ENCODE results near the gene BPIFB2. TPM values are rescaled to one million over a fixed set of nuclear protein-coding genes. Genes with fewer than 3 reads are reported as not detected.
"Not testable (repeated sequence)": the region's sequence is repeated elsewhere in the genome, so short reads cannot be mapped to it uniquely, and the experiment has no call there.

Gene BPIFB2, protein sequence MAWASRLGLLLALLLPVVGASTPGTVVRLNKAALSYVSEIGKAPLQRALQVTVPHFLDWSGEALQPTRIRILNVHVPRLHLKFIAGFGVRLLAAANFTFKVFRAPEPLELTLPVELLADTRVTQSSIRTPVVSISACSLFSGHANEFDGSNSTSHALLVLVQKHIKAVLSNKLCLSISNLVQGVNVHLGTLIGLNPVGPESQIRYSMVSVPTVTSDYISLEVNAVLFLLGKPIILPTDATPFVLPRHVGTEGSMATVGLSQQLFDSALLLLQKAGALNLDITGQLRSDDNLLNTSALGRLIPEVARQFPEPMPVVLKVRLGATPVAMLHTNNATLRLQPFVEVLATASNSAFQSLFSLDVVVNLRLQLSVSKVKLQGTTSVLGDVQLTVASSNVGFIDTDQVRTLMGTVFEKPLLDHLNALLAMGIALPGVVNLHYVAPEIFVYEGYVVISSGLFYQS
- not detected in 2 replicates for total RNA-seq (2014; rRNA removed; shearing (Covaris generic))

DNA sequence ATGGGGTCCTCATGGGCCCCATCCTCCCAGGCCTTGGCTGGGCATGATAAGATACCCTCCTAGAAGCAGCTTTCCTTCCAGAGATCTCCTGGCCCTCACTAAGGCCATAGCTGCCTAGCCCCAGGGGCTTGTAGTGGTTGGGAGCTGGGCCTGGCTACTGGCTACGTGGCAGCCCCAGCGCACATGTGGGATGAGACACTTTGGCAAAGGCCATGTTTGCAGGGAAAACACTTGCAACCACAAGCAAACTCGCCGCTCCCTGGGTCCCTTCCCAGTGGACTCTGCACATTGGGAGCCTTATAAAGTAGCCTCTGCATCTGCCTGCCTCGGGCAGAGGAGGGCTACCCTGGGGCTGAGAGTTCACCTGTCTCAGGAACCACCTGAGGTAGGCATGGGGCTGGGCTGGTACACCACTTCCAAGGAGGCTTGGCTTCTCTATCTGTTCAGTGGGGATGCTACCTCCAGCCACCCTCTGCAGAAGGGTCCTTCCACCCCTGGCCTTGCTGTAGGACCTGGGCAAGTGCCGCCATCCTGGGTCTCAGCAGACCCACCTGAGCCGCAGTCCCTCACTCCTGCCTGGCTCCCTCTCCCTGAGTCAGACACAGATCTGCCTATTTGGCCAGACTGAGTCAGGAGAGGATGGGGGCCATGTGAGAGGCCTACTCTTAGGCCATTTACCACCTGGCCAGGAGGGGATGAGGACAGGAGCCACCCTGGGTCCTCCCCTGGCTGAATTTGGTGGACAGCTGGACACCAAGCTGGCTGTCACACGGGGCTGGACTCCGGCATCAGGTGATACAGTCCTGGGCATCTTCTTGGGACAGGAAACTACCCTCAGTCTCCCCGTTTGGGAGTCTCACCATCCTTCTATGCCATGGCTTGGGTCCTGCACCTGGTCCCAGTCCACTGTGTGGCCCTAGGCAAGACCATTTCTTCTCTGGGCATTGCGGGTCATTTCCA, at the start of gene BPIFB2:
Gene BPIFB2, plus strand, starts transcription at position 329 of the 960 bp plus-strand sequence. CDS start 871 bp downstream, outside the sequence.
- H3K27me3 ChIP-seq (ENCODE audit: control insufficient read depth, insufficient read depth, low read length): no peaks in the 10 kb centered on the region
- H3K36me3 ChIP-seq (replicated peaks; ENCODE audit: control insufficient read depth, insufficient read depth, low read length): no peaks in the 10 kb centered on the region
- DNase-seq: no peak

DNA sequence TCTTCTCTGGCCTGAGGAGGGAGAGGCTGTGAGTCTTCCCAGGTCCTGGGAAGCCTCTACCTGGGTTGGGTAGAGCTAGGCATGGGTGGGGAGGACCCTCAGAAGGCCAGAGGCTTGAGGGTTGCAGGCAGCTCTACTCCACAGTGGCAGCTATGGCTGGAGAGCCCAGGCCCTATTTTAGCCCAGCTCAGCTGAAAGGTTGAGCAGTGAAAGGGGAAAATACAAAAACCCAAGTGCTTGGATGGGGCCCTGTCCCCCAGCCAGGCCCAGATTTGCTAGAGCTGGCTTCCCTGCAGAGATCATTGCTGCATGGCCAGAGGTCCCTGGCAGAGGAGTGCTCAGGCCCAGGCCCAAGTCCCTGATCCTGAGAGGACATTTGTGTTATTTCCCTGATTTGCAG, 48.9 kb upstream of the BPIFB2 start:
- Histone ChIP-seq H3K4me3 (ENCODE audit: insufficient read depth, low read depth, low read length) (no peak overlapping the region), H3K36me3 (replicated peaks; ENCODE audit: control insufficient read depth, insufficient read depth, low read length) (no peaks in the 10 kb centered on the region), H3K27me3 (ENCODE audit: control insufficient read depth, insufficient read depth, low read length) (no peaks in the 10 kb centered on the region)
- peak; percentile 5 for DNase-seq

More for the DNA sequence above, at the start of gene BPIFB2:
- no peak within 1 kb of the TSS for H3K4me3 ChIP-seq (ENCODE audit: insufficient read depth, low read depth, low read length)

DNA sequence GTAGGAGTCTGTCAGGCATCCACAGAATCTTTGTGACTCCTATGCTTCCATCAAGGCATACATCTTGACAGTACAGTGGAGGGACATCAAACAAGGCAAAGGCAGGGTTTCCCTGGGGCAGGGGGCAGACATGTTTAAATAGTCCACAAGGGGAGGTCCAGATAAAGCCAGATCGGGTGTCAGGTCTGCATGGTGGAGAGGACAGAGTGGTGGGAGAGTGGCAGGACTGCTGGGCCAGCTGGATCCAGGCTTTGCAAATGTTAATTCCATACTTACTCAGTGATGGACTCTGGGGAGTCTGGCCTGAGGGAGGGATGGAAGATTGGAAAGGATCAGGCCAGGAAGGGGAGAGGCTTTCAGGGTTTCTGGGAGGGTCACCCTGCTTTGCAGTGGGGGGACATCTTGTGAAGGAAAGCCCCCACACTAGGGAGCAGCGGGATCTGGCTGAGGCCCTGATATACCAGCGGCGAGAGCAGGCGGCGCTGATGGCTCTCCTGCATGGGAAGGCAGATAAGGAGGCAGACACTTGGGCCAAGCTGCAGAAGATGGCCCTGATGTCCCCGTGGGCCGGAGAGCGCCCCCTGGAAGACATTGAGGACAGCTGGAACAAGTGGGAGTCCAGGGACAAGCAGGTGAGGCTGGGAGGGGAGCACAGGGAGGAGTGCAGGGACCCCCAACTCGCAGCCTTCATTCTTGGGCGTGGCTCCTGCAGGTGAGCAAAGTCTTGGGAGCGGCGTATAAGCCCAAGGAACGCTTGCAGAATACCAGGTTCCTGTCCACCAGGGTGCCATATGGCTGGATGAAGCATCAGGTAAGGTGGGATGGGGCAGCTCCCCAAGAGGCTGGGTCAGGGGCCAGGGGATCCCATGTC, 47.9 kb upstream of the BPIFB2 start:
- Histone ChIP-seq H3K36me3 (replicated peaks; ENCODE audit: control insufficient read depth, insufficient read depth, low read length) (no peaks in the 10 kb centered on the region), H3K27me3 (ENCODE audit: control insufficient read depth, insufficient read depth, low read length) (no peaks in the 10 kb centered on the region), H3K4me3 (ENCODE audit: insufficient read depth, low read depth, low read length) (no peak overlapping the region)
- peak; percentile 22 for DNase-seq

DNA sequence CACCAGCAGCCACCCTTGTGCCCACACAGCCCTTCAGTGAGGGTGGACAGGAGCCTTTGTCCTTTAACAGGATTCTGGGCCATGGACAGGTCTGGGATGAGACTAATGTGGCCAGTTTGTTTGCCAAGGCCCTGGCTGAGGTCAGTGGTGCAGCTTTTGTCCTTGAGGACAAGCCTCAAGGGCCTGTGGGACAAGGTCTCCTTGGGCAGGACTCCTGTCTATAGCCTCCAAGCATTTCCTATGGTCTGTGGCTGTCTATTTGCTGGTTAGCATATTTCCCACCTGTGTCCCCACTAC, 47.3 kb upstream of the BPIFB2 start:
- H3K36me3 ChIP-seq (replicated peaks; ENCODE audit: control insufficient read depth, insufficient read depth, low read length): no peaks in the 10 kb centered on the region
- DNase-seq: no peak
- H3K4me3 ChIP-seq (ENCODE audit: insufficient read depth, low read depth, low read length): no peak overlapping the region
- no peaks in the 10 kb centered on the region for H3K27me3 ChIP-seq (ENCODE audit: control insufficient read depth, insufficient read depth, low read length)

DNA sequence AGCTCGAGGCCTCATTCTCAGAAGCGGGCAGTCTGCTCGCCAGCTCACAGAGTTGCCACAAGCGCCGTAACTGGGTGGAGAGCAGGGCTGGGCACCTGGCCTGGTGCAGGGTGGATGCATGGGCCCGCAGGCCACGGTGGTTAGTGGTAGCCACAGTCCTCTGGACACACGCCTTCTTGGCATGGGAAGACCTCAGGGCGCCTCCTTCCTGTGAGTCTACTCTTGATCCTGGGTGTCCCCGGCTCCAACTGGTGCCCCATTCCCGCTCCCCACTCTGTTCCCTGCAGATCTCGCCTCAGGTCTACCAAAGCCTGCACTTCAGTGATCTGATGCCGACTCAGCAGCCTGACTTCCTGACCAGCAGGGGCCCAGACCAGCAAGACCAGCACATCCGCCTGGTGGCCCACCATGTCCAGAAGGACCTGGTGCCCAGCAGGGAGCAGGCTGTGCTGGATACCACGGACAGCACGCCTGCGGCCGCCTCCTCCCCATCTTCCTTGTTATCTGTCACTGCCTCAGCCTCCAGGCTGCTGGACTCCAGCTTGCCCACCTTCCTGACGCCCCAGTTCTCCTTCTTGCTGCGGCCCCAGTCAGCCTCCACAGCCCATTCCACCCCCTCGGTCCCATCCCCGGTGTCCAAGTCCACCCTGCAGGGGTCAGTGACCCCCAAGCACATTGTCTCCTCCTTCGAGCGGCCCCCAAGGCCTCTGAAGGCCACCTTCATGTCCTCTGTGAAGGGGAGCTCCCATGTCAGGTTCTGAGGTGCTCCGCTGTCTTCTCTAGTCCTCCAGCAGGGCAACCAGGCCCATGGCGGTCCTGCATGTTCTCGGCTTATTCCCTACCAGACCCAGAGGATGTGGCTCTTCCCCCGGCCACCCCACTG, 46.4 kb upstream of the BPIFB2 start:
- Histone ChIP-seq H3K36me3 (replicated peaks; ENCODE audit: control insufficient read depth, insufficient read depth, low read length) (no peaks in the 10 kb centered on the region), H3K4me3 (ENCODE audit: insufficient read depth, low read depth, low read length) (no peak overlapping the region), H3K27me3 (ENCODE audit: control insufficient read depth, insufficient read depth, low read length) (no peaks in the 10 kb centered on the region)
- peak; percentile 29 for DNase-seq

DNA sequence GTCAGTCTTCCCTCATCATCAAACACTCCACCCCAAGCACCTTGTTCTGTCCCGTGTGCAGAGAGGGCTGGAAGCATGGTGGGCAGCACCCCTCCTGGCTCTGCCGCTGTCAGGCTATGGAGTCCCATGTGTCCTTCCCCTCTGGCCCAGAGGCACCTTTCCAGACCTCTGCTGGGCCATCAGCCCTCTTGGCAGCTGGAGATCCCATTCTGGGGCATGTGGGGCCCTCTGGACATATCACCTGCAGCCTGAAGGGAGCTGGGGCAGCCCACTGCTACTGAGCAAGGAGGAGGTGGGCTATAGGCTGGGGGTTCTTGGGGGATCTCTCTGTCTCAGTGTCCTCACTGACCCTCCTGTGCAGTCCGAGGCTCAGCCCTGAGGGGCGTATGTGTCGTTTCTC, 45.5 kb upstream of the BPIFB2 start:
- DNase-seq: peak; percentile 14
- Histone ChIP-seq H3K4me3 (ENCODE audit: insufficient read depth, low read depth, low read length) (no peak overlapping the region), H3K27me3 (ENCODE audit: control insufficient read depth, insufficient read depth, low read length) (no peaks in the 10 kb centered on the region), H3K36me3 (replicated peaks; ENCODE audit: control insufficient read depth, insufficient read depth, low read length) (no peaks in the 10 kb centered on the region)

DNA sequence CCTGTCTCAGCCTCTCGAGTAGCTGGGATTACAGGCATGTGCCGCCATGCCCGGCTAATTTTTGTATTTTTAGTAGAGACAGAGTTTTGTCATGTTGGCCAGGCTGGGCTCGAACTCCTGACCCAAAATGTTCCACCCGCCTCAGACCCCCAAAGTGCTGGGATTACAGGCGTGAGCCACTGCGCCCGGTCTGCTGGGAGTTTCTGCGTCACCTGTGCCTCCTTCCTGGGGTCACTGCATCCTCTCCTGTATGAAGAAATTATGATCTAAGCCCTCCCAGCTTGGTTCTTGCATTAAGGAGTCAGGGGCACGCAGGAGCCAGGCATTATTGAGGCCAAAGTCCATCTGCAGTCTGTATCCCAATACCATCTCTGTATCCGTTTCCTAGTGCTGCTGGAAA, 44.9 kb upstream of the BPIFB2 start:
- H3K36me3 ChIP-seq (replicated peaks; ENCODE audit: control insufficient read depth, insufficient read depth, low read length); H3K27me3 ChIP-seq (ENCODE audit: control insufficient read depth, insufficient read depth, low read length); H3K4me3 ChIP-seq (ENCODE audit: insufficient read depth, low read depth, low read length); DNase-seq: not testable (repeated sequence)

DNA sequence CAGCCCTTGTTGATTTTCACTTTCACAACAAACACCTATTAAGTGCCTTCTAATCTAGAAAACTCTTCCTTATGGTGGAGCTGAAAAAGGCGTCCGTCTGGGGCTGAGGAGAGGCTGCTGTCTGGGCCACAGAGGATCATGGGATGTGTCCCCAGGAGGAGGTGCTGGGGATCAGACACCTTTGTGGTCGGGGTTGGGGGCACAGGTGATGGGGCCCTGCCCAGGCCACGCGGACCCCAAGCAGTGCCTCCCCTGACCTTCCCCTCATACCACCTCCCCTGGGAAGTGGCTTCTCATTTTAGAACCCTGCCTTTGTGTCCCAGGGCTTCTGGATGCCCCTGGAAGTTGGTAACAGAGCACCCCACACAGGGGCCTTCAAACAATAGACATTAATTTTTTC, 44.3 kb upstream of the BPIFB2 start:
- H3K36me3 ChIP-seq (replicated peaks; ENCODE audit: control insufficient read depth, insufficient read depth, low read length): no peaks in the 10 kb centered on the region
- no peaks in the 10 kb centered on the region for H3K27me3 ChIP-seq (ENCODE audit: control insufficient read depth, insufficient read depth, low read length)
- DNase-seq: peak; percentile 11
- no peak overlapping the region for H3K4me3 ChIP-seq (ENCODE audit: insufficient read depth, low read depth, low read length)

DNA sequence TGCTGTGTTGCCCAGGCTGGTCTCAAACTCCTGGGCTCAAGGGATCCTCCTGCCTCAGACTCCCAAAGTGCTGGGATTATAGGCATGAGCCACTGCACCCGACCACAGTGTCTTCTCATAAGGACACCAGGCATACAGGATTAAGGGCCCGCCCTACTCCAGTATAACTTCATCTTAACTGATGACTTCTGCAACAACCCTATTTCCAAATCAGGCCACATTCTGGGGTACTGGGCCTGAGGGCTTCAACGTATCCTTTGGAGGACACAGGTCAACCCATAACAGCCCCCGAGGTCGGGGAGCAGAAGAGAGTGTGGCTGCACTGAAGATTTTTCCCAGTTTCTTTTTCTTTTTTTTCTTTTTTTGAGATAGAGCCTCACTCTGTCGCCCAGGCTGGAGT, 42.9 kb upstream of the BPIFB2 start:
- Histone ChIP-seq H3K27me3 (ENCODE audit: control insufficient read depth, insufficient read depth, low read length) (no peaks in the 10 kb centered on the region), H3K4me3 (ENCODE audit: insufficient read depth, low read depth, low read length) (no peak overlapping the region), H3K36me3 (replicated peaks; ENCODE audit: control insufficient read depth, insufficient read depth, low read length) (no peaks in the 10 kb centered on the region)
- peak; percentile 2 for DNase-seq

DNA sequence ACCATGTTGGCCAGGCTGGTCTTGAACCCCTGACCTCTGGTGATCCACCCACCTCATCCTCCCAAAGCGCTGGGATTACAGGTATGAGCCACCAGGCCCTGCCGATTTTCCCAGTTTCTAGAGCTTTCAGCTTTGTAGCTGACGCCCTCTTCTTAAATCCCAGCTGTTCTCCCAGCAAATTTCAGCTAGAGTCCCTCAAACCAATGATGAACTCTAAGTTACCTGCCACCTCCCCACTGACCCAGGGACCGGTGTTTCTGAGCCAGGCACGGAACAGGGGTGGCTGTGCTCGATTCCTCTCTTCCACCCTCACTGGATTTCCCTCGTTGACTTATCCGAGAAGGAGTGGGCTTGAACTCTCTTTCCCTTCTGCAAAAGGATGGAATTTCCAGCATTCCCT, 42.4 kb upstream of the BPIFB2 start:
- H3K4me3 ChIP-seq (ENCODE audit: insufficient read depth, low read depth, low read length): no peak overlapping the region
- peak; percentile 13 for DNase-seq
- no peaks in the 10 kb centered on the region for H3K36me3 ChIP-seq (replicated peaks; ENCODE audit: control insufficient read depth, insufficient read depth, low read length)
- no peaks in the 10 kb centered on the region for H3K27me3 ChIP-seq (ENCODE audit: control insufficient read depth, insufficient read depth, low read length)

DNA sequence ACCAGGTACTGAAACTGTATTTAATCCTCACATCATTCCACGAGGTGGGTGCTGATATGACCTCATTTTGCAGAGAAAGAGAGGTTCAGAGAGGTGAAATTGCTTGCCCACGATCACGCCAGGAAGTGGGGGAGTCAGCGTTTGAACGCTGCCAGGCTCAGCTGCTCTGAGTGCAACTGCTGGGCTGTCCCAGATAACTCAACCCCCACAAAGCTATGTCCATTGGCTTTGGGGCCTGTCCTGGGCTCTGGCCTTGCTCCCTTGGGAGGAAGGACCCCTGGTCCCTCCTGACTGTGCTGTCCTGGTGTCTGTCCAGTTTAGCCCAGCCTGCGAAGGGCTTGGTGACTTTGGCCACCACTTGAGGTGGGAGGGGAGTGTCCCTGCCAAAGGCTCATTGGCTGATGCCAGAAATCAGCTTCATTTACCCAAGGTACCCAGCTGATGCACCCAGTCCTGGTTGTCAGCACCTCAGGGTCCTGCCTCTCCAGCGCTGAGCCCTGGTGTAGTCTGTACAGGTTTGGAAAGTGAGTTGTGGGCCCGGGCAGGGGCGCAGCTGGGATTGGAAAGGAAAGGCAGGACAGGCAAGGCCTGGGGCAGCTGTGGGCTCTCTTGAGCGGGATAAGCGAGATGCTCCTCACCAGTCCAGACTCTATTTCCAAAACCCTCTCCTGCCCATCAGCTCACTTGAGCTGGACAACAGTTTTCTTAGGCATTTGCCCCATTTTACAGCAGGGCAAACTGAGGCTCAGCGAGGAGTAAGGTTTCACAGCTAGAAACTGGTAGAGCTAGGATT, 41.7 kb upstream of the BPIFB2 start:
- no peaks in the 10 kb centered on the region for H3K36me3 ChIP-seq (replicated peaks; ENCODE audit: control insufficient read depth, insufficient read depth, low read length)
- no peak overlapping the region for H3K4me3 ChIP-seq (ENCODE audit: insufficient read depth, low read depth, low read length)
- peak; percentile 7 for DNase-seq
- no peaks in the 10 kb centered on the region for H3K27me3 ChIP-seq (ENCODE audit: control insufficient read depth, insufficient read depth, low read length)

DNA sequence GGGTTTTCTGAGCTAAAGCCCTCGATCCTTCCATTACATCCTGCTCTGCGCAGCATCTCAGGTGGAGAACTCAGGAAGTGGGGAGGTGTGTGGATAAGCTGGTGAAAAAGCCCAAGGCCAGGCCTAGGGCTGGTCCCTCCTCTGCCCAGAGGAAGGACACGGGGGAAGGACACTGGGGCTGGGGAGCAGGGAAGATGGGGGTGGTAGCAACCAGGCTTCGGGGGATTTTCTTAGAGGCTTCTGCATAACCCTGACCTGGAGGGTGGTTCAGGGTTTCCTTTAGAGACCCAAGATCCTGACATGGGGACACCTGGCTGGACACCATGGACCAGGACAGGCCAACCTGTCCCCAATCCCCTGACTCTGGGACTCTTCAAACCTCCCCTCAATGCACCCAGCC, 41.1 kb upstream of the BPIFB2 start:
- DNase-seq: peak; percentile 10
- Histone ChIP-seq H3K36me3 (replicated peaks; ENCODE audit: control insufficient read depth, insufficient read depth, low read length) (no peaks in the 10 kb centered on the region), H3K27me3 (ENCODE audit: control insufficient read depth, insufficient read depth, low read length) (no peaks in the 10 kb centered on the region), H3K4me3 (ENCODE audit: insufficient read depth, low read depth, low read length) (no peak overlapping the region)

Data from H7 (cell line).